HepG2 (cell line): ENCODE results near the gene KRT13. TPM values are rescaled to one million over a fixed set of nuclear protein-coding genes. Genes with fewer than 3 reads are reported as not detected.

ENCODE experiments used
- ATAC-seq: fragments of 200-7000 bp; cut with Tn5 transposase; 3 replicates; pipeline ENCODE4 v1.9.1; 2020; ENCODE audit warnings: mild to moderate bottlenecking, moderate library complexity
- BruUV-seq: library from RNA; stranded (reverse); fragments of 400-500 nt; replicated peaks from 2 replicates; lab custom pipeline; 2021; lab: Mats Ljungman, UMichigan
- CTCF ChIA-PET: fragments of 300-600 bp; formaldehyde crosslinking; extraction: SDS; loops from one replicate; lab custom pipeline; 2021; ENCODE audit warnings: low total read pairs, inconsistent platforms, low intra/inter-chr PET ratio; lab: Yijun Ruan, JAX
- POLR2A ChIA-PET: fragments of 350-600 bp; sonication (Branson Sonifier 250); formaldehyde crosslinking; loops from one replicate; lab custom pipeline; 2020; ENCODE audit warnings: antibody characterized with exemption, inconsistent platforms; lab: Yijun Ruan, JAX
- DNase-seq: peaks from one replicate; pipeline ENCODE4 v3.0.0-alpha.2; 2015; ENCODE audit warnings: low spot score
- FAIRE-seq: peaks from 3 replicates; lab custom pipeline; 2011; peaks lifted over from hg19 to GRCh38; lab: Jason Lieb, UNC
- H2AFZ ChIP-seq: one replicate; pipeline ENCODE4 v1.6.1; 2011; ENCODE audit warnings: low read length, inconsistent platforms
- H3K27ac ChIP-seq: fragments of 300-600 bp; 3 replicates; pipeline ENCODE4 v1.8.0; 2011; ENCODE audit warnings: mixed run types, mild to moderate bottlenecking, mixed read lengths, low read length, inconsistent platforms; ENCODE audit not compliant: insufficient read depth; ENCODE audit errors: extremely low read length
- H3K27me3 ChIP-seq, 2 experiments: fragments of 200-600 bp in 1 of 2; 2 replicates in 1 of 2; 3 replicates in 1 of 2; pipeline versions ENCODE4 v1.6.0 to v1.8.0; 2011; ENCODE audit warnings: low read length in 2 of 2, mild to moderate bottlenecking in 2 of 2, moderate library complexity in 2 of 2, inconsistent platforms in 1 of 2; ENCODE audit not compliant: insufficient read depth in 2 of 2, control insufficient read depth in 1 of 2
- H3K36me3 ChIP-seq, 2 experiments: fragments of 200-600 bp in 1 of 2; replicated peaks in 1 of 2; 2 replicates in 1 of 2; 3 replicates in 1 of 2; pipeline versions ENCODE4 v1.5.1 to v1.8.0; 2011; ENCODE audit warnings: low read length in 2 of 2, inconsistent platforms in 1 of 2; ENCODE audit not compliant: insufficient read depth in 2 of 2, control insufficient read depth in 1 of 2
- H3K4me1 ChIP-seq: 2 replicates; pipeline ENCODE4 v1.5.1; 2012; ENCODE audit warnings: low read length, inconsistent platforms; ENCODE audit not compliant: insufficient read depth
- H3K4me2 ChIP-seq: 2 replicates; pipeline ENCODE4 v1.6.0; 2011; ENCODE audit warnings: low read depth, low read length, inconsistent platforms
- H3K4me3 ChIP-seq, 3 experiments: fragments of 200-600 bp in 1 of 3; sonication (generic), shearing (Covaris generic) in 1 of 3; replicated peaks in 1 of 3; 2 replicates each; pipeline ENCODE4 v1.5.1; 2011 to 2016; ENCODE audit warnings: low read length in 3 of 3, inconsistent platforms in 2 of 3, low read depth in 2 of 3, mild to moderate bottlenecking in 2 of 3, control low read depth in 1 of 3, mixed read lengths in 1 of 3; ENCODE audit not compliant: insufficient read depth in 1 of 3
- H3K79me2 ChIP-seq: one replicate; pipeline ENCODE4 v1.6.1; 2011; ENCODE audit warnings: low read length, inconsistent platforms; ENCODE audit not compliant: insufficient read depth
- H3K9ac ChIP-seq: 2 replicates; pipeline ENCODE4 v1.6.0; 2011; ENCODE audit warnings: mild to moderate bottlenecking, low read depth, low read length, inconsistent platforms; ENCODE audit not compliant: insufficient read depth
- H3K9me3 ChIP-seq: 2 replicates; pipeline ENCODE4 v1.5.1; 2012; ENCODE audit warnings: mild to moderate bottlenecking, low read length
- H4K20me1 ChIP-seq: 2 replicates; pipeline ENCODE4 v1.6.0; 2011; ENCODE audit warnings: inconsistent platforms, mild to moderate bottlenecking, low read length, moderate library complexity; ENCODE audit not compliant: insufficient read depth
- ATF1 ChIP-seq: IDR thresholded peaks from 2 replicates; pipeline ENCODE4 v1.6.1; 2016; ENCODE audit warnings: mild to moderate bottlenecking, control low read depth
- BRD4 ChIP-seq: sonication (generic); formaldehyde crosslinking; IDR thresholded peaks from 2 replicates; pipeline ENCODE4 v1.4.0; 2020; ENCODE audit warnings: missing genetic modification reagents
- ELF4 ChIP-seq: sonication (generic); formaldehyde crosslinking; IDR thresholded peaks from 2 replicates; pipeline ENCODE4 v1.5.0; 2020; ENCODE audit warnings: missing genetic modification reagents, mild to moderate bottlenecking, moderate library complexity, borderline replicate concordance
- GZF1 ChIP-seq: sonication (generic); formaldehyde crosslinking; IDR thresholded peaks from 2 replicates; pipeline ENCODE4 v1.5.1; 2020; ENCODE audit warnings: mild to moderate bottlenecking, missing genetic modification reagents
- HNF1A ChIP-seq, 2 experiments: sonication (generic) in 1 of 2; formaldehyde crosslinking in 1 of 2; IDR thresholded peaks; 2 replicates each; pipeline versions ENCODE4 v1.4.0 to v1.6.1; 2016 to 2020; ENCODE audit warnings: borderline replicate concordance in 1 of 2, low read depth in 1 of 2, mild to moderate bottlenecking in 1 of 2, missing genetic modification reagents in 1 of 2
- NFE2L1 ChIP-seq: sonication (generic); formaldehyde crosslinking; IDR thresholded peaks from 2 replicates; pipeline ENCODE4 v1.4.0; 2020; ENCODE audit warnings: missing genetic modification reagents, mild to moderate bottlenecking, borderline replicate concordance
- STAT6 ChIP-seq: sonication (generic); formaldehyde crosslinking; IDR thresholded peaks from 2 replicates; pipeline ENCODE4 v1.4.0; 2020; ENCODE audit warnings: missing genetic modification reagents, mild to moderate bottlenecking, borderline replicate concordance
- ZNF225 ChIP-seq: sonication (generic); formaldehyde crosslinking; IDR thresholded peaks from 2 replicates; pipeline ENCODE4 v1.4.0; 2020; ENCODE audit warnings: mild to moderate bottlenecking, missing genetic modification reagents
- WGBS: methylation state at CpG from one replicate; pipeline ENCODE4 v1.1.6; 2017; ENCODE audit warnings: low lambda C conversion rate; 5-methylcytosine and 5-hydroxymethylcytosine counted together
- in situ Hi-C: cut with HindIII; loops from 2 replicates; pipeline ENCODE4 v1.10.0; 2017; ENCODE audit warnings: low pct_unique_long_range_greater_than_20kb; ENCODE audit not compliant: extremely low pct_ligation_motif_present
- intact Hi-C: fragments of 100-400 bp; cut with micrococcal nuclease; formaldehyde crosslinking; loops from one replicate; pipeline ENCODE4 v1.10.0; 2022; ENCODE audit not compliant: unreplicated experiment
- polyA plus RNA-seq, 8 experiments: library from polyadenylated mRNA; depleted of rRNA in 3 of 8; stranded (reverse) in 7 of 8; unstranded in 1 of 8; fragments of >200 nt; fragmentation: Illumina TruSeq in 4 of 8; extraction: Trizol in 4 of 8; gene quantifications; 2 replicates each; pipeline versions ENCODE4 v1.2.1 to v1.2.3, GENCODE V29; 2011 to 2016; ENCODE audit warnings: low read depth in 4 of 8, missing spikeins in 1 of 8, mixed read lengths in 1 of 8; ENCODE audit not compliant: insufficient read depth in 1 of 8
- total RNA-seq, 5 experiments: library from RNA; depleted of rRNA; stranded (reverse); fragments of >200 nt; fragmentation: Illumina TruSeq; extraction: Trizol; gene quantifications; 2 replicates each; pipeline ENCODE4 v1.2.3, GENCODE V29; 2016; ENCODE audit warnings: low read depth in 1 of 5

Gene KRT13
- total and polyA plus RNA-seq, 2 of the 13 experiments (the other 11 are each of a cell fraction or from before 2014, with no cell fraction given) = not detected

GRCh38 chr17:41483531-41483930, 21.9 kb downstream of the KRT13 start (continued):
- no peak for TF ChIP-seq HNF1A (IDR thresholded peaks at IDR 0.05; ENCODE audit: low read depth)
- TF ChIP-seq HNF1A (CRISPR knock-in tag; IDR thresholded peaks at IDR 0.05; ENCODE audit: borderline replicate concordance) = no peak
- TF ChIP-seq ZNF225 (CRISPR knock-in tag) = no peak

- Histone ChIP-seq H3K4me1 (no peaks in the 10 kb centered on the region), H3K27me3 (peaks cover 1 to 31% of the 10 kb centered on the region in 2 experiments; a peak in 3 of 5 replicates), H2AFZ (no peak within 1 kb of the TSS), H3K36me3 (no peaks in the 10 kb centered on the region), H3K79me2 (no peaks in the 10 kb centered on the region), H3K9me3 (no peaks in the 10 kb centered on the region), H3K4me3 (no peak within 1 kb of the TSS), H3K4me2 (no peak within 1 kb of the TSS), H3K9ac (no peak within 1 kb of the TSS), H4K20me1 (no peaks in the 10 kb centered on the region), H3K27ac (no peak within 1 kb of the TSS)
- ChIA-PET POLR2A (no interaction called here), CTCF (no interaction called here)
- 85% methylated on average over 1 of the region's 2 CpGs for WGBS
- no peak for ATAC-seq
- intact Hi-C loops (no loop called here), in situ Hi-C loops (no loop called here)
- TF ChIP-seq ELF4 (CRISPR knock-in tag) (no peak), STAT6 (CRISPR knock-in tag) (no peak), BRD4 (no peak), GZF1 (CRISPR knock-in tag) (no peak), ATF1 (CRISPR knock-in tag) (no peak), NFE2L1 (CRISPR knock-in tag) (no peak)
- no peak for FAIRE-seq
- DNase-seq = no peak
- no TSS peak for BruUV-seq
Observed at GRCh38 chr17:41481036-41481435, 24.4 kb downstream of the KRT13 start, which contains the start of gene KRT35. KRT35 (minus strand) TSS chr17:41481151; CDS start chr17:41481097, 54 bp downstream.
